ENCODE results near the gene OLFM1. TPM values are rescaled to one million over a fixed set of nuclear protein-coding genes. Genes with fewer than 3 reads are reported as not detected.

Gene OLFM1
- total RNA-seq, 6 experiments from 2014 or later = 0.07 to 0.15 TPM; not detected in 4

DNA sequence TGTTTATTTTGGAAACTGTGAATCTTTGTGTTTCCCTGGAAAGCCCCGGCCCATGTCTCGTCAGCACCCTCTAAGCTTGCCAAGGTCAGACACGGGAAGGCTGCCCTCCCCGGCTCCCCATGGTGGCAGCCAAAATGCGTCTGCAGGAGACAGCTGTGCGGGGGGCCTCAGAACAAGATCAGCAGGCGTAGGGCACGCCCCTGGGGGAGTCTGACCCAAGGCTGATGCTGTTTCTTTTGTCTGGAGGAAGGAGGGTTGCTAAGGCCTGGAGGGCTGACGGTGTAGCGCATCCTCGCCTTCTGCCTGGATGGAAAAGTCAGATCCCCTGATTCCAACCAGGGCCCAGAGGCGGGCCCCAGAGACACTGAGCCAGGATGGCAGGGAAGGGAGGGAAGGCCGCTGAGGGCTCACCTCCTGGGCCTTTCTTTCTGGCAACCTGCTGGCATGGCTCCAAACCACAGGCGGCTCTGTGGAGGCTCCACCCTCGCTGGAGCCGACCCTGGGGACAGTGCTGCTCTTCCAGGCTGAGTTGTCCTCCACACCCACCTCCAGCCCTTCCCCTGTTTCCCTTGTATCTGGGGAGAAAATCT lies 57.2 kb downstream of the OLFM1 start:
- H3K4me3 Mint-ChIP-seq = no peak overlapping the region
- no peak for DNase-seq

GRCh38 chr9:135145312-135145711 lies 57.8 kb downstream of the OLFM1 start:
- Mint-ChIP-seq H3K4me1 (ENCODE audit: low read depth) (no peaks in the 10 kb centered on the region), H3K27ac (no peak overlapping the region), H3K4me3 (no peak overlapping the region), H3K36me3 (ENCODE audit: low read depth) (peaks cover 7% of the 10 kb centered on the region; the same call in 1 of the 2 replicates), H3K9me3 (peaks cover 38% of the 10 kb centered on the region), H3K27me3 (ENCODE audit: insufficient read depth) (peaks cover 11% of the 10 kb centered on the region)
- no peak for TF ChIP-seq CTCF (IDR thresholded peaks at IDR 0.05)
- DNase-seq = no peak

More for the DNA sequence above, 57.2 kb downstream of the OLFM1 start:
- H3K9me3 Mint-ChIP-seq = peaks cover 35% of the 10 kb centered on the region
- no peak overlapping the region for H3K27ac Mint-ChIP-seq
- H3K27me3 Mint-ChIP-seq (ENCODE audit: insufficient read depth) = peaks cover 11% of the 10 kb centered on the region
- no peaks in the 10 kb centered on the region for H3K4me1 Mint-ChIP-seq (ENCODE audit: low read depth)
- peaks cover 7% of the 10 kb centered on the region; the same call in 1 of the 2 replicates for H3K36me3 Mint-ChIP-seq (ENCODE audit: low read depth)
- TF ChIP-seq CTCF (IDR thresholded peaks at IDR 0.05) = no peak

- H3K27ac Mint-ChIP-seq = no peak overlapping the region
- no peaks in the 10 kb centered on the region for H3K4me1 Mint-ChIP-seq (ENCODE audit: low read depth)
- no peak for DNase-seq
- H3K9me3 Mint-ChIP-seq = peaks cover 46% of the 10 kb centered on the region
- H3K4me3 Mint-ChIP-seq = no peak overlapping the region
- TF ChIP-seq CTCF (IDR thresholded peaks at IDR 0.05) = no peak
- peaks cover 11% of the 10 kb centered on the region for H3K27me3 Mint-ChIP-seq (ENCODE audit: insufficient read depth)
- peaks cover 7% of the 10 kb centered on the region; the same call in 1 of the 2 replicates for H3K36me3 Mint-ChIP-seq (ENCODE audit: low read depth)
These were observed 58.8 kb downstream of the OLFM1 start for GRCh38 chr9:135146241-135146640.

DNA sequence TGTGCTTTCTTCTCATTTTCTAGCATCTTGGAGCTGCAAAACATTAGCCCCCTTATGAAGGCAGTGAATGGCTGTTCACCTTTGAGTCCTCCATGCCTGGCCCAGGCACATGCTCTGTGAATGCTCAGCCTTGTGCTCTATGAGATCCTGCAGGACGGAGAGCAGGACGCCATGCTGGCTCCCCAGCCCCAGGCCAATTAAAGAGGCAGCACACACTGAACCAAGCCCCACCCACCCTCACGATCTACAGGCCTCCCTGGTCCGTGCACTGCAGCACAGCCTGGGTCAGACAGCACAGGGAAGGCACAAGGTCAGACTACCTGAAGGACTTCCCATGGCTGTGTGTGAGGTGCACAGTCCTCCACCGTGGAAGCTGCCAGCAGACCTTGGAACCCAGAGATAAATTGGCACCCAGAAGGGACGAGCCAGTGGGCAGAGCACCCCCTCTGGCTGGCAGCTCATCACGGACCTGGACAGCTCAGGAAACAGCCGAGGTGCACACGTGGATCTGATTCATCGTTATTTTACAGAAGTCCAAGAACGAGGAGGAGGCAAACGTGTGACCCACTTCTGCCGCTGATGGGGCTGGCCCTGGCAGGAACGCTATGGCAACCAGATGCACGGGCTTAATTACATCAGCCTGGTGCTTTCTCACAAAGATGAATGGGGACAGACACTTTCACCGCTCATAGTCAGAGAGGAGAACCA lies 59.5 kb downstream of the OLFM1 start:
- no peak overlapping the region for H3K27ac Mint-ChIP-seq
- peaks cover 53% of the 10 kb centered on the region for H3K9me3 Mint-ChIP-seq
- no peak overlapping the region for H3K4me3 Mint-ChIP-seq
- DNase-seq = no peak
- H3K27me3 Mint-ChIP-seq (ENCODE audit: insufficient read depth) = peaks cover 11% of the 10 kb centered on the region
- H3K36me3 Mint-ChIP-seq (ENCODE audit: low read depth) = peaks cover 7% of the 10 kb centered on the region; the same call in 1 of the 2 replicates
- H3K4me1 Mint-ChIP-seq (ENCODE audit: low read depth) = no peaks in the 10 kb centered on the region
- no peak for TF ChIP-seq CTCF (IDR thresholded peaks at IDR 0.05)

DNA sequence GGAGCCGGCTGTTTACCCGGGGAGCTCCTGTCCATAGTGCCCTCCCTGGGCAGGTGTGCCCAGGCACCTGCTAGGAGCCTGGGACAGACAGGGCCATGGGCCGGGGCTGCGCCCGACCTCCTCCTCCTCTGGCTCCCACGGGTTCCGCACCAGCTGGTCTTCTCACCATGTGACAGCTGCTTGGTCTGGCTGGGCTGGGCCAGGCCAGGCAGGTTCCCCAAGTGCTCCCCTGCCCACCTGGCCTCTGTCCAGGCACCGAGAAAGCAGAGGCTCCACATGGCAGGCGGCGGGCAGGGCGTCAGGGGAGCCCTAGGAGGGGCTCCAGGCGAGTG lies 60.0 kb downstream of the OLFM1 start:
- no peak for TF ChIP-seq CTCF (IDR thresholded peaks at IDR 0.05)
- Mint-ChIP-seq H3K27me3 (ENCODE audit: insufficient read depth) (peaks cover 11% of the 10 kb centered on the region), H3K27ac (no peak overlapping the region), H3K36me3 (ENCODE audit: low read depth) (peaks cover 7% of the 10 kb centered on the region; the same call in 1 of the 2 replicates), H3K4me3 (no peak overlapping the region), H3K9me3 (peaks cover 54% of the 10 kb centered on the region), H3K4me1 (ENCODE audit: low read depth) (no peaks in the 10 kb centered on the region)
- DNase-seq = no peak

All from HFFc6 (cell line).